GM19463 (cell line): Measurements from ENCODE around the gene CLIC1.

ENCODE experiments used
- ATAC-seq: cut with Tn5 transposase; IDR thresholded peaks from one replicate; pipeline ENCODE4 v1.9.1; 2021; ENCODE audit warnings: mild to moderate bottlenecking, moderate library complexity; ENCODE audit not compliant: unreplicated experiment

CLIC1 gene

DNA sequence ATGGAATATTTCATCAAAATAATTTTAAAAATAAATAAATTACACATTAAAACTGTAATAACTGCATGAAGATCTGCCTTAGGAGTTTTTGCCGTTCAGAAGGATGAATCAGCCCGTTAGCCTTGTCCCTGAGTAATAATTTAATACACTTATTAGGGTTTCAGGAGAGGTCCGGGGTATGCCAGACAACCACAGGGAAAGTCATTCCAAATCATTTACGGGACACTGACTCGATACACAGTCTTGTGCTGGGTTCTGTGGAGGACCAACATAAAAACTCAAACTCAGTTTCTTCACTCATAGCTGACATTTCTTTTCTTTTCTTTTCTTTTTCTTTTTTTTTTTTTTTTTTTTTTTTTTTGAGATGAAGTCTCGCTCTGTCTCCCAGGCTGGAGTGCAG, 30.4 kb downstream of the CLIC1 start:
- no peak for ATAC-seq

GRCh38 chr6:31702819-31703716, 33.3 kb downstream of the CLIC1 start, which contains the start of gene ABHD16A:
TSS of gene ABHD16A (minus strand) at chr6:31703324. CDS start at chr6:31703281, 43 bp downstream.
- peak; percentile 95 for ATAC-seq

DNA sequence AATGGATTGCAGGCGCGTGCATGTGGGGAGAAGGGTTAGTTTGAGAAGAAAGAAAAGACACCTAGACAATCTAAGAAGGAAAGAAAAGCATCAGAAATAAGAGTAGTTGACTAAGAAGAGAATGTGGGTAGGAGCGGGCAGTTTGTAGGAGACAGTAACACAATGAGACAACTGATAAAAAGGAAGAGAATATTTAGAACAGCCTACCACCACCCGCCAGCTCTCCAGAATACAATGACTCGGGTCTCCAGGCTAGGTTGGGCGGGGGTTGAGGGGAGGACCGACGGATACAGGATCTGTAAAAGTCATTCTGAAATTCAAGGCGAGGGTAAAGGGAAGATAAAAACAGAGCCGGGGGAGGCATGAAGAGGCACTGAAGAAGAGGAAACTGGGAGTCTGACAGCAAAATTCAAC, 33.9 kb downstream of the CLIC1 start:
- ATAC-seq: no peak

GRCh38 chr6:31701666-31702404, 34.5 kb downstream of the CLIC1 start:
- ATAC-seq: no peak

- ATAC-seq: no peak
Observed at GRCh38 chr6:31700740-31701401, 35.5 kb downstream of the CLIC1 start.

DNA sequence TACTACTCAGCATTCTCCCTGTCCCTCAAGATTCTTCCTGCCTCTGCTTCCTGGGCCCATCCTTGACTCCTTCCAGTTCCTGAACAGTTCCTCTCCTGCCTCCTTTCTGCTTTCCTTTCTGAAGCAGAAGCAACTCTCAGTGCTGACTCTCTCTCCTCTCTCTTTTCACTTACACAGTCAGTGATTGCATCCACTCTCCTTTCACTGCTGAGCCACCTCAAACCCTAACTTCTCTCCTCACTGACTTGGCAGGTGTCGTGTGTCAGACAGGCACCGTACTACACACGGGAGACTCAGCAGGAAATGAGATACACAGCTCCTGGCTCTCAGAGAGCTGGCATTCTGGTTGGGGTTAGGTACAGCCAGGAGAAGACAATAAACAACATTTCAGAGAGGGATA, 38.8 kb downstream of the CLIC1 start:
- no peak for ATAC-seq

GRCh38 chr6:31693535-31693934, 42.8 kb downstream of the CLIC1 start:
- no peak for ATAC-seq

- no peak for ATAC-seq
Observed at GRCh38 chr6:31692886-31693285, 43.4 kb downstream of the CLIC1 start.

GRCh38 chr6:31692353-31692752, 44.0 kb downstream of the CLIC1 start:
- no peak for ATAC-seq

DNA sequence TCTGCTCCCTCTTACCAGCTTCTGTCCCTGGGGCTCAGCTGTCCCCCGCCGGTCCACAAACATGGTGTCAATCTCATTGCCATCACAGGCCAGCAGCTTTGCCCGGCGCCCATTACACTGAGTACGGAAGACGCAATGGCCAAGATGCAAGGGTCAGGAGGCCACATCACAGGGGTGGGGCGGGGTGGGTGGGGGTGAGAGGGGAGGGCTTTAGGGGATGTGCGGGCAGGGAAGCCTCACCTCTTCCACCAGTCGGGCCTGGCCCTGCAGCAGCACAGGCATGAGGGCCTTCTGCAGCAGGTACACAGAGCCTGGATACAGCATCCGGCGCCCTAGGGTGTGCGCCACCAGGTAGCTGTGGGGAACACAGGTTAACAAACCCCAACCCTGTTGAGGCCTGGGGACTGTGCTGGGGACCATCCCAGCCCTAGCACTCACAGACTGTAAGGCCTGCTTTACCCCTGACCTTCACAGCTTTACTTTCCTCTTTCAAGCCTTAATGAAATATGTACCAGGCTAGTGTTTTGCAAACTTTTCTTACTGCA, 44.7 kb downstream of the CLIC1 start:
- no peak for ATAC-seq

GRCh38 chr6:31691078-31691463, 45.3 kb downstream of the CLIC1 start:
- ATAC-seq: no peak

DNA sequence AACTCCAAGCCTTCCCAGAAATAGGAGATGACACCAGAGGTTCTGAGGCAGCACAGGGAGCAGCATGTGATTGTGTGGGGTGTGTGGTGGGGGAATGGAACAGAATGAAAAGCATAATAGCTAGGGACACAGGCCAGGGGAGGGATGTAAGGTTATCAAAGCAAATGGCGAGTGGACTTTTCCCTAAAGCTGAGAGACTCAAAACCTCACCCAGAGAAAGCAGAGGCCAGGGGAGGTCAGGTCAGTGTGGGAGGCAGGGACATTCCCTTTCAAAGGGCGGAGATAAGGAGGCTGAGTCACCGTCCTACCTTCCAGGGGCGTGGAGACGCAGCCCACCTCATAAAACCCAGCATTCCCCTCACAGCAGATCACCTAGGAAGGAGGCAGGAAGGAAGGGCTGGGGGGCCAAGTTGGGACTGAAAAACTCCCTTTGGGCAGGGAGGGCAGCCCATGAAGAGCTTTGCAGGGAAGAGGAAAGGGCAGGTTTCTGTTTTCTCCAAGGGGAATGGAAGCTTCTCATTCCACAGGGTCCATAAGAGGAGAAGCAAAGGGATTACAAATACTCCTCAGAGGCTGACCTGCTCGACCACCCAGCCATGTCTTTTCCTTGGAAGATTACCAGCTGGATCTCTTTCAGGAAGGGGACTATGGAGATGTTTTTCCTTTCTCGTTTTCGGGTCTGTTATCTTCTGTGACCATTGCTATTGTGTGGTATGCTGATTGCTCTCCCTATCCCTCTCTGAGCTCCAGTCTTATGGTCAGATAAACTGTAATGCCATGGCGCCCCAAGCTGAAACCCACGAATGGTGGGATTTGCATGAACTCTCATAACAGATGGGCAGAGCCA, 45.9 kb downstream of the CLIC1 start:
- no peak for ATAC-seq

GRCh38 chr6:31689249-31690110, 46.9 kb downstream of the CLIC1 start:
- ATAC-seq: no peak

DNA sequence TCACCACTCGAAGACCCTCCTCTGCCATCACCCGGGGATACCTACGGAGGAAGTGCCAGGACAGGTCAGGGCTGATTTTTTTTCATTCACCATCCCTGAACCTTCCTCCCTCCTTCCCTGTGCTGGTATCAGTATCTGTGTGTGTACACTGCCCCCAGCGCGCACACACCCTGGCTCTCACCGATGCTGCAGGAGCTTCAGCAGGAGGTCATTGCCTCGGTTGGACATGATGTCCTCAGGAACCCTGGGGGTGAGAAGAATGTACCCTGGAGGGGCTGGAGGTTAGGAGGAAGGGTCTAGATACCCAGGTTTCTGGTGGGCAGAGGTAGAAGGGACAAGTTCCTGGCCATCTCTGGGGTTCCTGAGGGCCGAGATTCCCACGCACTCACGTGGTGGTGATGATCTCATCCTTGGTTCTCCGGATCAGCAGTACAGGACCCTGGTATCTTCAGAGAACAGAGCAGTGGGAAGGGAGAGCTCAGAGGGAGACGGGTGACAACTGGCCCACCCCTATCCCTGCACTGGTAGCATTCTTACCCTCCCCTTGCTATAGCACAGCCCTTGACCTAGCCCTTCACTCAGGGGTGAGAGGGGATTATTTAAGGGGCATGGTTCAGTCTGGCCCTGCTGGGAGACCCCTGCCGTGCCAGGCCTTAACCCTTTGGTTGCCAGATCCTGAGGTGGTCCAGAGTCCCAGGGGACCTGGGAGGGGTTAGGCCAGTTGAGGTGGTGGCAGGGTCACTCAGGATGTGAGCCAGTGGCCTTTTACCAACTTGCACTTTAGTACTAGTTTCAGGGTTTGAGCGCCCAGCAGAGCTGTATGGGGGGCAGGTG, 48.3 kb downstream of the CLIC1 start:
- no peak for ATAC-seq

- ATAC-seq: no peak
Observed at GRCh38 chr6:31687321-31687720, 49.0 kb downstream of the CLIC1 start.

DNA sequence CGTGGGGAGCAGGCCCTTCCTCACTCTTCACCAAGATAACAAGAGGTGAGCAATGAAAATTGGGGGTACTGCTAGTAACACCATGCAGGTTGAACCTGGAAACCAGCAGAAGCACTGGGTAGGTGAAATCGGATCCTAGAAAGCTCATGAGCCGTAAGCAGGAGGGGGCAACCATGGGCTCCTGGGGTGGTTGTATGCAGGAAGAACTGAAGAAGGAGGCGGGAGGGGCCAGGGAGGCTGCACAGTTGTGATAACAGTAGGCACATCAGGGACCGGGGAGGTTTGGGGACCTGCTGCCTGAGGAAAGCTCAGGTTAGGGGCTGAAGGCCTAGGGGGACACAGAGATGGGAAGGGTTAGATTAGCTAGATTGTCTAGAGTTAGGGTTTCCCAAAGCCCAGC, 49.8 kb downstream of the CLIC1 start:
- ATAC-seq: no peak

DNA sequence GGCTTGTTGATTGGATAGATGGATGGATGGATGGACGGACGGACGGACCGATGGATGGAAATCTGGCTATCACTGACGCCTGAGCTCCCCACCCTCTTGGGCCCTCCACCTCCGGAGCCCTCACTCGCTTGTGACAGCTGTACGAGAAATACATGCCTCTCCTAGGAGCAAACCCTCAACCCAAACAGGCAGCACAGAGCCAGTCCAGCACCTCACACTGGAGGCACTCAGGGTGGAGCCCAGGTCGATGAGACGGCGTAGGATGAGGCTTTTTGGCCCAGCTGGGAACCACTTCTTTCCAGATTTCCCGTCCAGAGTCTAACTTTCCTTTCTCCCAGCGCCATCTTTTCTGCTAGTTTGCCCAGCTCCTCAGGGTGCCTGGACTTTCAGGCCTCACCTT, 52.7 kb downstream of the CLIC1 start:
- no peak for ATAC-seq

DNA sequence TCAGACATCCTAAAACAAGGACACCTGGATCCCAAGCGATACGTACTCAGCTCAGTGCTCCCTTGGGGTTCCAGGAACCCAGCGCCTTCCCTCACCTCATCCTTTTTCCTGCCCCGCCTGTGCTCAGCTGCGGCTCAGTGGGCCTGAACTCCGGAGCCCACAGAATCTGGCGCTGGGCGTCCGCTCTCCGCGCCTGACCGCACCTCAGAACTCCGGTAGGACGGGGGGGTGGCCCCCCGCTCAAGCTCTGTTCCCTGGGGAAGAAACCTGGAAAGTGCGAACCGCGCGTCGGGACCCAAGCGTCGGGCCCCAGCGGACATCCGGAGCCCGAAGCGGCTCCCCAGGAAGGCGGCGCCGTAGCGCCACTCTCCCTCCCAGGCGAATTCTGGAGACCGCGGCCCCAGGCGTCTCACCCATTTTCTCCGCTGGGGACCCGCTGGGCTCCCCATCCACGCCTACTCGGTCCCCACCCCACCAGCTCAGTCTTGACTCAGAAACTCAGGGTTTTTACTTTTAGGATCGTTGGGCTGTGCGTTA, 55.1 kb downstream of the CLIC1 start:
- ATAC-seq: no peak
